HL-60 (cell line): Measurements from ENCODE around the gene ASCL1.

Experiments used
- GABPA ChIP-seq: IDR thresholded peaks from 2 replicates; pipeline ENCODE4 v1.6.1; 2012; ENCODE audit warnings: low read depth
- POLR2AphosphoS5 ChIP-seq: IDR thresholded peaks from 2 replicates; pipeline ENCODE4 v1.6.1; 2012; ENCODE audit warnings: low read depth
- TF ChIP-seq, protein P1 (sequence below): IDR thresholded peaks from one replicate; pipeline ENCODE4 v1.5.1; 2011; ENCODE audit warnings: low read length, control low read depth, inconsistent platforms; ENCODE audit not compliant: insufficient read depth
- TF ChIP-seq, protein P2 (sequence below): IDR thresholded peaks from 2 replicates; pipeline ENCODE4 v1.6.1; 2012; ENCODE audit warnings: low read depth; ENCODE audit not compliant: insufficient replicate concordance

DNA sequence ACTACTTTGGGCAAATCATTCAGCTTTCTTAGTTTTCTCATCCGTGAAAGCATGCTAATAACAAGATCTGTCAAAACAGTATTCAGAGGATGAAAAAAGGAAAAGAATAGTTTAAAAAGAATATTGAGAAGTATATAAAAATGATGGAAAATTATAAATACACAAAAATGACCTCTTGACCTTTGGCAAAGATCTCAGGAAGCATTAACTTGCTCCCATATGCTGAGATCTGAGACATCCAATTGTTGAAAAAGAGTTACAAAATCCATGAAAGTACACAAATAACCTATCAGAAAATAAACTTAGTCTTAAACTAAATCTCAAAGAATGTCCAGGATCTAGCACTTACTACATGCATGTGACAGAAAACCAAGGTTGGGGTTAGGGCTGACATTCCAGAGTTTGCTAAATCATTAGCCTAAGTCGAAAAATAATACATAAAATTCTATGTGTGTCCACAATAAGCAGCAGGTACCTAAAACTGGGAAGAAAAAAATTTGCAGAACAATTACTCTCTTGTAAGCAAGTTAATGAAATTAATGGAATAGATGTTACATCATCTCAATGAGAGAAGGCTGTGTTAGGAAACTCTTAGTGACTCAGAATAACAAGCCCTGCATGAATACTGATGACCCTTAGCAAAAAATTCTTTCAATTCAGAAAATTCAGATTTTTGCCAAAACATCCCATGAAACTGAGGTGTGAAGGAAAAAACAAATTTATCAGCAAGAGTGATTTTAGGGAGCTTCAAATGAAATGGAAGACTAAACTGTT lies 43.8 kb upstream of the ASCL1 start:
- TF ChIP-seq, protein P1, sequence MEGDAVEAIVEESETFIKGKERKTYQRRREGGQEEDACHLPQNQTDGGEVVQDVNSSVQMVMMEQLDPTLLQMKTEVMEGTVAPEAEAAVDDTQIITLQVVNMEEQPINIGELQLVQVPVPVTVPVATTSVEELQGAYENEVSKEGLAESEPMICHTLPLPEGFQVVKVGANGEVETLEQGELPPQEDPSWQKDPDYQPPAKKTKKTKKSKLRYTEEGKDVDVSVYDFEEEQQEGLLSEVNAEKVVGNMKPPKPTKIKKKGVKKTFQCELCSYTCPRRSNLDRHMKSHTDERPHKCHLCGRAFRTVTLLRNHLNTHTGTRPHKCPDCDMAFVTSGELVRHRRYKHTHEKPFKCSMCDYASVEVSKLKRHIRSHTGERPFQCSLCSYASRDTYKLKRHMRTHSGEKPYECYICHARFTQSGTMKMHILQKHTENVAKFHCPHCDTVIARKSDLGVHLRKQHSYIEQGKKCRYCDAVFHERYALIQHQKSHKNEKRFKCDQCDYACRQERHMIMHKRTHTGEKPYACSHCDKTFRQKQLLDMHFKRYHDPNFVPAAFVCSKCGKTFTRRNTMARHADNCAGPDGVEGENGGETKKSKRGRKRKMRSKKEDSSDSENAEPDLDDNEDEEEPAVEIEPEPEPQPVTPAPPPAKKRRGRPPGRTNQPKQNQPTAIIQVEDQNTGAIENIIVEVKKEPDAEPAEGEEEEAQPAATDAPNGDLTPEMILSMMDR: no peak
- TF ChIP-seq, protein P2, sequence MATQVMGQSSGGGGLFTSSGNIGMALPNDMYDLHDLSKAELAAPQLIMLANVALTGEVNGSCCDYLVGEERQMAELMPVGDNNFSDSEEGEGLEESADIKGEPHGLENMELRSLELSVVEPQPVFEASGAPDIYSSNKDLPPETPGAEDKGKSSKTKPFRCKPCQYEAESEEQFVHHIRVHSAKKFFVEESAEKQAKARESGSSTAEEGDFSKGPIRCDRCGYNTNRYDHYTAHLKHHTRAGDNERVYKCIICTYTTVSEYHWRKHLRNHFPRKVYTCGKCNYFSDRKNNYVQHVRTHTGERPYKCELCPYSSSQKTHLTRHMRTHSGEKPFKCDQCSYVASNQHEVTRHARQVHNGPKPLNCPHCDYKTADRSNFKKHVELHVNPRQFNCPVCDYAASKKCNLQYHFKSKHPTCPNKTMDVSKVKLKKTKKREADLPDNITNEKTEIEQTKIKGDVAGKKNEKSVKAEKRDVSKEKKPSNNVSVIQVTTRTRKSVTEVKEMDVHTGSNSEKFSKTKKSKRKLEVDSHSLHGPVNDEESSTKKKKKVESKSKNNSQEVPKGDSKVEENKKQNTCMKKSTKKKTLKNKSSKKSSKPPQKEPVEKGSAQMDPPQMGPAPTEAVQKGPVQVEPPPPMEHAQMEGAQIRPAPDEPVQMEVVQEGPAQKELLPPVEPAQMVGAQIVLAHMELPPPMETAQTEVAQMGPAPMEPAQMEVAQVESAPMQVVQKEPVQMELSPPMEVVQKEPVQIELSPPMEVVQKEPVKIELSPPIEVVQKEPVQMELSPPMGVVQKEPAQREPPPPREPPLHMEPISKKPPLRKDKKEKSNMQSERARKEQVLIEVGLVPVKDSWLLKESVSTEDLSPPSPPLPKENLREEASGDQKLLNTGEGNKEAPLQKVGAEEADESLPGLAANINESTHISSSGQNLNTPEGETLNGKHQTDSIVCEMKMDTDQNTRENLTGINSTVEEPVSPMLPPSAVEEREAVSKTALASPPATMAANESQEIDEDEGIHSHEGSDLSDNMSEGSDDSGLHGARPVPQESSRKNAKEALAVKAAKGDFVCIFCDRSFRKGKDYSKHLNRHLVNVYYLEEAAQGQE: no peak
- TF ChIP-seq GABPA: no peak
- no peak for TF ChIP-seq POLR2AphosphoS5
